NCI-H446 treated with DMSO at 0.1 percent for 48 hours (cell line): ENCODE measurements around the gene CCL22.
"Not testable (repeated sequence)": the region's sequence is repeated elsewhere in the genome, so short reads cannot be mapped to it uniquely, and the experiment has no call there.

Experiments used
- DNase-seq: peaks from one replicate; lab custom pipeline; 2025; lab: John Stamatoyannopoulos, UW

CCL22 gene

GRCh38 chr16:57347858-57348257 is 10.7 kb upstream of the CCL22 start:
- DNase-seq, result no peak

GRCh38 chr16:57348327-57348726 is 10.3 kb upstream of the CCL22 start:
- no peak for DNase-seq

GRCh38 chr16:57349212-57350031 is 9.2 kb upstream of the CCL22 start:
- no peak for DNase-seq

GRCh38 chr16:57352636-57353047 is 5.9 kb upstream of the CCL22 start:
- no peak for DNase-seq

GRCh38 chr16:57354311-57354710 is 4.3 kb upstream of the CCL22 start:
- DNase-seq, result no peak

GRCh38 chr16:57355898-57356414 is 2.6 kb upstream of the CCL22 start:
- no peak for DNase-seq

- DNase-seq, result no peak
These were observed 2.0 kb upstream of the CCL22 start for GRCh38 chr16:57356547-57356946.

GRCh38 chr16:57357330-57358085 is 1.1 kb upstream of the CCL22 start:
- DNase-seq, result no peak

GRCh38 chr16:57358086-57358420 is 530 bp upstream of the CCL22 start:
- no peak for DNase-seq

GRCh38 chr16:57360321-57360935 is 1.8 kb downstream of the CCL22 start:
- no peak for DNase-seq

GRCh38 chr16:57361404-57361803 is 2.8 kb downstream of the CCL22 start:
- DNase-seq, result no peak

- DNase-seq, result no peak
These were observed 5.6 kb downstream of the CCL22 start for GRCh38 chr16:57364143-57364542.

- DNase-seq, result no peak
These were observed 8.0 kb downstream of the CCL22 start for GRCh38 chr16:57366544-57367040.

GRCh38 chr16:57367116-57367752 is 8.7 kb downstream of the CCL22 start:
- no peak for DNase-seq

- no peak for DNase-seq
These were observed 13.2 kb downstream of the CCL22 start for GRCh38 chr16:57371494-57372371.

GRCh38 chr16:57372372-57373116 is 14.0 kb downstream of the CCL22 start, which contains the start of gene CX3CL1:
Gene CX3CL1 (plus strand): TSS chr16:57372490. CDS start chr16:57372569, 79 bp downstream.
- no peak for DNase-seq

GRCh38 chr16:57373117-57373947 is 14.7 kb downstream of the CCL22 start:
- DNase-seq, result no peak

GRCh38 chr16:57374067-57374534 is 15.5 kb downstream of the CCL22 start:
- DNase-seq, result no peak

GRCh38 chr16:57374925-57375465 is 16.4 kb downstream of the CCL22 start:
- not testable (repeated sequence) for DNase-seq
